Adrenal gland (tissue), 5 donors: ENCODE measurements around the gene NMU.

Experiments used
- CTCF ChIP-seq, 6 experiments: fragments of 450-650 bp in 4 of 6; fragments of 200-600 bp in 2 of 6; sonication (generic) in 1 of 6; IDR thresholded peaks; 1 replicate in 5 of 6; 2 replicates in 1 of 6; pipeline versions ENCODE4 v1.5.1 to v1.8.0; 2016 to 2021; ENCODE audit warnings: antibody characterized with exemption in 6 of 6, mild to moderate bottlenecking in 2 of 6, moderate library complexity in 1 of 6
- POLR2A ChIP-seq, 2 donors: fragments of 450-650 bp; IDR thresholded peaks; one replicate each; pipeline ENCODE4 v1.6.1; 2017; ENCODE audit warnings: antibody characterized with exemption in 2 of 2, mild to moderate bottlenecking in 2 of 2, moderate library complexity in 1 of 2
- donor health status: DM: no; HTN: no; CAD: no.

DNA sequence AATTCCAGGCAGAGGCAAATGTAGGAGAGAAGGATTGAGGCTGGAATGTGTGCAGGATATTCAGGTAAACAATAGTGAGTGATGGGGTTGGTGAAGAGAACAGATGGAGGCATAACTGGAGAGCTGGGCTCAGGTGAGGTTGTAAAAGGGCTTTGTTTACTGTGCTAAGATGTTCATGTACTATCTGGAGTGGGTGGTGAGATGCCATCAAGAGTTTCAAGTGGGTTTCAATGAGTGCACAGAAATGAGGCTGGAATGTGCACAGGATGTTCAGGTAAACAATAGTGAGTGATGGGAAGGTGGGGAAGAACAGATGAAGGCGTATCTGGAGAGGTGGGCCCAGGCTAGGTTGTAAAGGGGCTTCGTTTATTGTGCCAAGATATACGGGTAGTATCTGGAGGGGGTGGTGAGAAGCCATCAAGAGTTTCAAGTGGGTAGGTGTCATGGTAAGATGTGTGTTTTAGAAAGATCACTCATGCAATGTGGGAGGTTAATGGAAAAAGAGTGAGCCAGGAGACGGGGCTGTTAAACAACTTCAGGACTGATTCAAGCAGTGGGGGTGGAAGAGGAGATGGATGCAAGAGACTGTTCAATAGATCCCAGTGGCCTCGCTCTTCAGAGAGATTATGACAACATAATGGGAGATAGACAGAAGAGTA, 25.4 kb upstream of the NMU start:
- TF ChIP-seq CTCF (IDR thresholded peaks at IDR 0.05), result no peak
- TF ChIP-seq POLR2A (IDR thresholded peaks at IDR 0.05), result no peak
